Astrocyte (in vitro differentiated cells and primary cell): ENCODE results near the gene GAS6. TPM values are rescaled to one million over a fixed set of nuclear protein-coding genes. Genes with fewer than 3 reads are reported as not detected.

Experiments used
- DNase-seq: peaks from one replicate; pipeline ENCODE4 v3.0.0-alpha.2; 2010; ENCODE audit warnings: low read depth
- FAIRE-seq: peaks from 2 replicates; lab custom pipeline; 2011; peaks lifted over from hg19 to GRCh38; lab: Jason Lieb, UNC
- H2AFZ ChIP-seq: 2 replicates; pipeline ENCODE4 v1.6.0; 2012; ENCODE audit warnings: low read depth, low read length, inconsistent platforms
- H3K27ac ChIP-seq: 2 replicates; pipeline ENCODE4 v1.5.1; 2011; ENCODE audit warnings: low read depth, low read length, inconsistent platforms
- H3K27me3 ChIP-seq: 2 replicates; pipeline ENCODE4 v1.6.0; 2011; ENCODE audit warnings: low read length, inconsistent platforms; ENCODE audit not compliant: insufficient read depth
- H3K36me3 ChIP-seq: 2 replicates; pipeline ENCODE4 v1.5.1; 2011; ENCODE audit warnings: low read length, inconsistent platforms; ENCODE audit not compliant: insufficient read depth
- H3K4me1 ChIP-seq: 2 replicates; pipeline ENCODE4 v1.5.1; 2011; ENCODE audit warnings: low read length, inconsistent platforms; ENCODE audit not compliant: insufficient read depth
- H3K4me2 ChIP-seq: 2 replicates; pipeline ENCODE4 v1.6.0; 2012; ENCODE audit warnings: low read length, inconsistent platforms
- H3K4me3 ChIP-seq: 2 replicates; pipeline ENCODE4 v1.5.1; 2011; ENCODE audit warnings: low read depth, mild to moderate bottlenecking, low read length, inconsistent platforms; ENCODE audit not compliant: insufficient read depth
- H3K79me2 ChIP-seq: 2 replicates; pipeline ENCODE4 v1.6.0; 2012; ENCODE audit warnings: mild to moderate bottlenecking, low read length, inconsistent platforms; ENCODE audit not compliant: insufficient read depth
- H3K9ac ChIP-seq: 2 replicates; pipeline ENCODE4 v1.6.0; 2012; ENCODE audit warnings: mild to moderate bottlenecking, low read length, inconsistent platforms
- H3K9me3 ChIP-seq: 2 replicates; pipeline ENCODE4 v1.5.1; 2012; ENCODE audit warnings: low read depth, mild to moderate bottlenecking, low read length, inconsistent platforms; ENCODE audit not compliant: insufficient read depth
- H4K20me1 ChIP-seq: 2 replicates; pipeline ENCODE4 v1.6.0; 2012; ENCODE audit warnings: low read length, inconsistent platforms; ENCODE audit not compliant: insufficient read depth
- H3K27ac Mint-ChIP-seq: one replicate; pipeline ENCODE4 v1.8.0; 2021; ENCODE audit warnings: mild to moderate bottlenecking, mixed read lengths; ENCODE audit not compliant: unreplicated experiment
- H3K27me3 Mint-ChIP-seq: one replicate; pipeline ENCODE4 v1.8.0; 2021; ENCODE audit warnings: low read depth, mixed read lengths; ENCODE audit not compliant: unreplicated experiment
- H3K36me3 Mint-ChIP-seq: one replicate; pipeline ENCODE4 v1.8.0; 2021; ENCODE audit warnings: low read depth, mixed read lengths; ENCODE audit not compliant: unreplicated experiment
- H3K4me1 Mint-ChIP-seq: one replicate; pipeline ENCODE4 v1.8.0; 2021; ENCODE audit warnings: low read depth, mixed read lengths; ENCODE audit not compliant: unreplicated experiment
- H3K4me3 Mint-ChIP-seq: one replicate; pipeline ENCODE4 v1.8.0; 2021; ENCODE audit warnings: mild to moderate bottlenecking, moderate library complexity, mixed read lengths; ENCODE audit not compliant: unreplicated experiment
- H3K9me3 Mint-ChIP-seq: one replicate; pipeline ENCODE4 v1.8.0; 2021; ENCODE audit warnings: mild to moderate bottlenecking, mixed read lengths; ENCODE audit not compliant: unreplicated experiment
- EZH2 ChIP-seq: IDR thresholded peaks from 2 replicates; pipeline ENCODE4 v1.6.1; 2012; ENCODE audit warnings: mild to moderate bottlenecking, low read length, inconsistent platforms; ENCODE audit not compliant: insufficient read depth
- total RNA-seq: library from RNA; stranded (reverse); gene quantifications from 2 replicates; pipeline ENCODE4 v1.2.1, GENCODE V29; 2021
- TF ChIP-seq, protein P1 (sequence below): IDR thresholded peaks from 2 replicates; pipeline ENCODE4 v1.5.1; 2011; ENCODE audit warnings: low read depth, mild to moderate bottlenecking, inconsistent platforms, low read length, moderate library complexity; ENCODE audit not compliant: insufficient read depth

The GAS6 gene
- total RNA-seq, 1 donor from 2014 or later = 287 TPM

DNA sequence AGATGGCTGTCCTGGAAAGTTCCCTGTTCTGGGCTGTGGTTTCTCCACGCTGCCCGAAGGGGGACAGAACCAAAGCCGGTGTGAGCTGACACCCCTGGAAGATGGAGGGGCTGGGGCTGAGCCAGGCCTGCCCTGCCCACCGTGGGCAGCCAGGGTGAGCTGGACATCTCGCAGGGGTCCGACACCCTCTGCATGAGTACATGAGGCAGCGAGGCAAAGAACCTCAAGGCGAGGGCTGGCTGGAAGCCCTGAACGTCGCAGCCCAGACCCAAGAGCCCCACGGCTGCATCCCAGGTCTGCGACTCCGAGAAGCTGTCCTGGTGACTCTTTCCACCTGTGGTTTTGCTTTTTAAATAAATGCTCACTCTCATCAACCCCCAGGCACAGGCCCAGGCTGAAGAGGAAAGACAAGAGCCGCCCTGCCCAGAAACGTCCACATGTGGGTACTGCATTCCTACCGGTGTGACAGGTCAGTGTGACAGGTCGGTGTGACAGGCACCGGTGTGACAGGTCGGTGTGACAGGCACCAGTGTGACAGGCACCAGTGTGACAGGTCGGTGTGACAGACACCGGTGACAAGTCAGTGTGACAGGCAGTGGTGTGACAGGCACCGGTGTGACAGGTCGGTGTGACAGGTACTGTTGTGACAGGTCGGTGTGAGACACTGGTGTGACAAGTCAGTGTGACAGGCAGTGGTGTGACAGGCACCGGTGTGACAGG, 30.6 kb downstream of the GAS6 start:
- TF ChIP-seq EZH2 = no peak
- TF ChIP-seq, protein P1, sequence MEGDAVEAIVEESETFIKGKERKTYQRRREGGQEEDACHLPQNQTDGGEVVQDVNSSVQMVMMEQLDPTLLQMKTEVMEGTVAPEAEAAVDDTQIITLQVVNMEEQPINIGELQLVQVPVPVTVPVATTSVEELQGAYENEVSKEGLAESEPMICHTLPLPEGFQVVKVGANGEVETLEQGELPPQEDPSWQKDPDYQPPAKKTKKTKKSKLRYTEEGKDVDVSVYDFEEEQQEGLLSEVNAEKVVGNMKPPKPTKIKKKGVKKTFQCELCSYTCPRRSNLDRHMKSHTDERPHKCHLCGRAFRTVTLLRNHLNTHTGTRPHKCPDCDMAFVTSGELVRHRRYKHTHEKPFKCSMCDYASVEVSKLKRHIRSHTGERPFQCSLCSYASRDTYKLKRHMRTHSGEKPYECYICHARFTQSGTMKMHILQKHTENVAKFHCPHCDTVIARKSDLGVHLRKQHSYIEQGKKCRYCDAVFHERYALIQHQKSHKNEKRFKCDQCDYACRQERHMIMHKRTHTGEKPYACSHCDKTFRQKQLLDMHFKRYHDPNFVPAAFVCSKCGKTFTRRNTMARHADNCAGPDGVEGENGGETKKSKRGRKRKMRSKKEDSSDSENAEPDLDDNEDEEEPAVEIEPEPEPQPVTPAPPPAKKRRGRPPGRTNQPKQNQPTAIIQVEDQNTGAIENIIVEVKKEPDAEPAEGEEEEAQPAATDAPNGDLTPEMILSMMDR = no peak
- peaks cover 14% of the 10 kb centered on the region for H4K20me1 ChIP-seq
- H3K27me3 ChIP-seq = no peaks in the 10 kb centered on the region
- Mint-ChIP-seq H3K27me3 (no peaks in the 10 kb centered on the region), H3K36me3 (peaks cover 11% of the 10 kb centered on the region), H3K9me3 (no peaks in the 10 kb centered on the region), H3K4me1 (peaks cover 14% of the 10 kb centered on the region), H3K27ac (no peak overlapping the region), H3K4me3 (no peak overlapping the region)
- FAIRE-seq = no peak
- H3K4me2 ChIP-seq = no peak overlapping the region
- no peaks in the 10 kb centered on the region for H3K9me3 ChIP-seq
- no peaks in the 10 kb centered on the region for H3K79me2 ChIP-seq
- no peak for DNase-seq
- no peak overlapping the region for H3K4me3 ChIP-seq
- H3K27ac ChIP-seq = no peak overlapping the region
- H2AFZ ChIP-seq = no peak overlapping the region
- peaks cover 7% of the 10 kb centered on the region for H3K36me3 ChIP-seq
- peaks cover 14% of the 10 kb centered on the region for H3K4me1 ChIP-seq
- no peak overlapping the region for H3K9ac ChIP-seq

DNA sequence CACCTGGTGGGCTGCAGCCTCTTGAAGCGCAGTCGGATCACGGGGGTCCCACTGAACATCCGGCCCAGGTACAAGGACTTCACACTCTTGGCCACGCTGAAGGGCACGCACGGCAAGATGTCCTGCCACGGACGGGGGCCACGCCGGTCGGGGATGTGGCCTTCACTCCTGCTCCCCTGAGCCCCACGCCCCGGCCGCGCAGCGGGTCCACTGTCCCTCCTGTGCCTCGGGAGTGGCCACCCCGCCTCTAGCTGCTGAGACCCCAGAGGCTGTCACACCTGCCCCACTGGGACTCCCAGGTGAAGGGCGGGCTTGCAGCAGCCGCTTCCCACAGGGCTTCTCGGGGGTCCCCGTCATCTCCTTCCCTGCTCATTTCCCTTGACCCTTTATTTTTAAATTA, 31.2 kb downstream of the GAS6 start:
- no peak overlapping the region for H2AFZ ChIP-seq
- H3K9me3 ChIP-seq = no peaks in the 10 kb centered on the region
- DNase-seq (no peak), FAIRE-seq (no peak)
- H3K9ac ChIP-seq = no peak overlapping the region
- H3K36me3 ChIP-seq = peaks cover 7% of the 10 kb centered on the region
- Mint-ChIP-seq H3K4me3 (no peak overlapping the region), H3K27me3 (no peaks in the 10 kb centered on the region), H3K4me1 (peaks cover 8% of the 10 kb centered on the region), H3K27ac (no peak overlapping the region), H3K9me3 (no peaks in the 10 kb centered on the region), H3K36me3 (peaks cover 15% of the 10 kb centered on the region)
- no peaks in the 10 kb centered on the region for H3K27me3 ChIP-seq
- no peak overlapping the region for H3K4me2 ChIP-seq
- peaks cover 14% of the 10 kb centered on the region for H4K20me1 ChIP-seq
- TF ChIP-seq EZH2 = no peak
- TF ChIP-seq, protein P1 = no peak
- H3K27ac ChIP-seq = no peak overlapping the region
- peaks cover 9% of the 10 kb centered on the region for H3K4me1 ChIP-seq
- H3K79me2 ChIP-seq = no peaks in the 10 kb centered on the region
- no peak overlapping the region for H3K4me3 ChIP-seq

- peaks cover 14% of the 10 kb centered on the region for H4K20me1 ChIP-seq
- Mint-ChIP-seq H3K4me3 (no peak overlapping the region), H3K9me3 (no peaks in the 10 kb centered on the region), H3K4me1 (peaks cover 4% of the 10 kb centered on the region), H3K27me3 (no peaks in the 10 kb centered on the region), H3K27ac (no peak overlapping the region), H3K36me3 (peaks cover 15% of the 10 kb centered on the region)
- H3K36me3 ChIP-seq = peaks cover 7% of the 10 kb centered on the region
- no peak overlapping the region for H3K4me3 ChIP-seq
- no peaks in the 10 kb centered on the region for H3K9me3 ChIP-seq
- H3K79me2 ChIP-seq = no peaks in the 10 kb centered on the region
- H3K4me2 ChIP-seq = no peak overlapping the region
- peaks cover 5% of the 10 kb centered on the region for H3K4me1 ChIP-seq
- no peak overlapping the region for H2AFZ ChIP-seq
- H3K27me3 ChIP-seq = no peaks in the 10 kb centered on the region
- no peak overlapping the region for H3K27ac ChIP-seq
- no peak for FAIRE-seq
- DNase-seq = no peak
- no peak overlapping the region for H3K9ac ChIP-seq
- no peak for TF ChIP-seq EZH2
- TF ChIP-seq, protein P1 = no peak
These were observed 31.7 kb downstream of the GAS6 start for GRCh38 chr13:113832205-113832604.
